Upper lobe of left lung (tissue), 4 donors: Measurements from ENCODE around the gene CDKAL1.

Experiments
- CTCF ChIP-seq, 6 experiments: fragments of 450-650 bp in 4 of 6; fragments of 200-600 bp in 2 of 6; sonication (generic) in 2 of 6; IDR thresholded peaks; one replicate each; pipeline ENCODE4 v1.5.1; 2016 to 2019; ENCODE audit warnings: antibody characterized with exemption in 6 of 6
- EP300 ChIP-seq, 4 donors: sonication (generic); formaldehyde crosslinking; IDR thresholded peaks; one replicate each; pipeline ENCODE4 v1.5.1; 2017; ENCODE audit warnings: antibody characterized with exemption in 4 of 4, control low read depth in 2 of 4
- POLR2A ChIP-seq, 4 donors: fragments of 450-650 bp; IDR thresholded peaks; one replicate each; pipeline ENCODE4 v1.5.1; 2016 to 2017; ENCODE audit warnings: antibody characterized with exemption in 4 of 4, mild to moderate bottlenecking in 2 of 4
- POLR2AphosphoS5 ChIP-seq, 2 donors: sonication (generic); formaldehyde crosslinking; IDR thresholded peaks; one replicate each; pipeline ENCODE4 v1.5.1; 2017; ENCODE audit warnings: antibody characterized with exemption in 2 of 2

- TF ChIP-seq CTCF (IDR thresholded peaks at IDR 0.05), result no peak
- TF ChIP-seq POLR2A (IDR thresholded peaks at IDR 0.05), result no peak
- no peak for TF ChIP-seq POLR2AphosphoS5 (IDR thresholded peaks at IDR 0.05)
- no peak for TF ChIP-seq EP300 (IDR thresholded peaks at IDR 0.05)
Measured at GRCh38 chr6:20777801-20778200, 243.5 kb downstream of the CDKAL1 start.
